ENCODE data around the gene TMEM101. TPM values are rescaled to one million over a fixed set of nuclear protein-coding genes. Genes with fewer than 3 reads are reported as not detected.

TMEM101 gene
- total and polyA plus RNA-seq, 2 of the 8 experiments (the other 6 are each of a cell fraction or from before 2014, with no cell fraction given): 16.1 to 44.7 TPM

DNA sequence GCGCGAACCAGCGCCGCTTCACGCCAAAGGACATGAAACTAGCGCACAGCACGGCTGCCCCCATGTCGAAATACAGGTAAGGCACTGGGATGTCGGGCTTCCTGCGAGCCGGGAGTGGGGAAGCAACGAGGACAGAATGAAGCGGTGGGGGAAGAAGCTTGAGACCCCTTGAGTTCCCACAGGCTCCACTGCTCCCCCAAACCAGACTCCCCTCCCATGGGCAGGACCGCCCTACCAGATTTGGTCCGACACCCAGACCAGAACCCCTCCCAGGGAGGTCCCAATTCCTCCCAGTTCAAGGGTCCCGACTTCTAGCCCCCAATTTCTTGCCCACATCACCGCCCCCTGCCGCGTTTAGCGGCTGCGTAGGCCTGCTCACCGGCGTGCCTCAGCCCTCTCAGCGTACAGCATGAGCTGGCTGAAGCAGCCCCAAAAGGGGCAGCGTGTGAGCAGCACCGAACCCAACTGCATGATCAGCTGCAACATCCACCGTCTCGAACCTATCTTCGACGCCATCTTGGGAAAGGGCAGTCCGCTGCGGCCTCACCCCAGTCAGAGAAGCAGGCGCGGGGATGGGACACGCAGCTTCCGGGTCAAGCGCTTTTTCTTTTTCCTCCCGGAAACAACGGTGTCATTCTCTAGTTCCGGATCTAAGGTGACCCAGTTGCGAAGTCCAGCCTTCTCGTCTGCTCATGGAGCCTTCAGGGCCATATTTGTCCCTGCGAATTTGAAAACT is at the start of gene TMEM101 (continued):
- TF ChIP-seq ASH2L (IDR thresholded peaks at IDR 0.05; ENCODE audit: low read length): peak; percentile 75

Measured in H1 (cell line).